Activated T-helper 1 cell treated with anti-CD3 and anti-CD28 coated beads, Interleukin-2, amount 50 U/mL, for 16 hours (primary cell): ENCODE measurements around the gene COA7.

Experiments used
- DNase-seq, 2 donors: peaks; one replicate each; pipeline ENCODE4 v3.0.0-alpha.2; 2020; ENCODE audit warnings: low read depth in 1 of 2, low spot score in 1 of 2

The COA7 gene

DNA sequence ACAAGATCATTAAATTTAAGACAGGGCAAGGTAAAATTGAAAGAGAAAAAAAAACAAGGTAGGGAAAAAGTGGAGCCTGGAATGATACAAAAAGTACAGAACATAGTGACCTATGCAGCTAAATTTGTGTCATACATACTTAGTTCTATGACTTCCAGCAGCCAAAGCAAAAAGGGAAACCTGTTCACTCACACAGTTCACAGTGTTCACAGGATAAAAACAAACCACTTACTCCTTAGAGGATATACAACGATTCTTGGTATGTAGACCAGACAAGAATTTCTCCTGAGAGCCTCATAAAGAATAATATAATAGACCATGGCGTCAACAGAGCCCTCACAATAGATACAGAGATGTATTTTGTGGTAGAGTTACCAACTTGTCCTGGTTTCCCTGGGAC is 27.5 kb downstream of the COA7 start:
- no peak for DNase-seq

GRCh38 chr1:52669696-52670095 is 28.5 kb downstream of the COA7 start:
- no peak for DNase-seq

GRCh38 chr1:52668711-52669110 is 29.4 kb downstream of the COA7 start:
- no peak for DNase-seq

DNA sequence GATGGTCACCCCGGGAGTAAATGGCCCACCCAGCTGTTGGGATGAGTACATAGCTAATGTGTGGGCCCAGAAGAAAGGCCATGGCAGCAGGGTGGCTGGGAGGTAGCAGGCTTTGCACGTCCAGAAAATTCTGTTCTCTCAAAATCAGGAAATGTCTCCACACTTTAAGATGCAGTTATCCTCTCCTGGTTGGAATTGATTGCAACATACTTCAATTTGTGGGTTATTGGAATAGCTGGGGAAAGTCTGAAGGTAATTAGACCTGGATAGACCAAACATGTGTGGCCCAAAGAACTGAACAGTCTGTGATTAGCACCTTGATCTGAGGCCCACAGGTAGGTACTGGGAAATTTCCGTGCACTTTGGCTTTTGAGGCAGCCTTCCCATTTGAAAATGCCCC is 30.2 kb downstream of the COA7 start:
- no peak for DNase-seq

- DNase-seq: no peak
Observed at GRCh38 chr1:52667290-52667689, 30.9 kb downstream of the COA7 start.

- DNase-seq: no peak
Observed at GRCh38 chr1:52665006-52665941, 32.9 kb downstream of the COA7 start.

GRCh38 chr1:52663716-52664115 is 34.4 kb downstream of the COA7 start:
- DNase-seq: no peak

- DNase-seq: no peak
Observed at GRCh38 chr1:52662645-52663313, 35.4 kb downstream of the COA7 start.

- no peak for DNase-seq
Observed at GRCh38 chr1:52660807-52661206, 37.3 kb downstream of the COA7 start.

GRCh38 chr1:52659851-52660596 is 38.1 kb downstream of the COA7 start:
- no peak for DNase-seq

- DNase-seq: no peak
Observed at GRCh38 chr1:52659356-52659755, 38.8 kb downstream of the COA7 start.

DNA sequence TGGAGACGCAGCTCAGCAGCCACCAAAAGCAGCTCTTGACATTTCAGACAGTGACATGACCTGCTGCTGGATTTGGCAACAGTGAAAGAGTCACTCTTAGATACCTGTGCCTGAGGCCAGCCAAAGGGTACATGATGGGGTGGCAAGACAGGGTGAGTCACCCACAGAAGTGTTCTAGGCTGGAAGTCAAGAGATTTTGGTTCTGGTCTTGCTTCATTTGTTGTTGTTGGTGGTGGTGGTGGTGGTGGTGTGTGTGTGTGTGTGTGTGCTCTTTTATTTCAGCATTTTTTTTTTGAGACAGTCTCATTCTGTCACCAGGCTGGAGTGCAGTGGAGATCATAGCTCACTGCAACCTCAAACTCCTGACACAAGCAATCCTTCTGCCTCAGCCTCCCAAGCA is 39.4 kb downstream of the COA7 start:
- DNase-seq: no peak

GRCh38 chr1:52657702-52658101 is 40.4 kb downstream of the COA7 start:
- DNase-seq: no peak

DNA sequence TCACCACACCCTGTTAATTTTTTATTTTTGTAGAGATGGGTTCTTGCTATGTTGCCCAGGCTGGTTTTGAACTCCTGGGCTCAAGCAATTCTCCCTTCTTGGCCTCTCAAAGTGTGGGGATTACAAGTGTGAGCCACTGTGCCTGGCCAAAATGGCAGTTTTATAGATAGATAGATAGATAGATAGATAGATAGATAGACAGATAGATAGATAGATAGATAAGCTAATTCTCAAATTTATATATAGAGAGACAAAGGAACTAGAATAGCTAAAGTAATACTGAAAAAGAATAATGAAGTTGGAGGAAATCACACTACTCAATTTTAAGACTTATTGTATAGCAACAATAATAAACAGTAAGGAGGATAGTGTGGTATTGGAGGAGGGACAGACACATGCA is 44.1 kb downstream of the COA7 start:
- DNase-seq: no peak

DNA sequence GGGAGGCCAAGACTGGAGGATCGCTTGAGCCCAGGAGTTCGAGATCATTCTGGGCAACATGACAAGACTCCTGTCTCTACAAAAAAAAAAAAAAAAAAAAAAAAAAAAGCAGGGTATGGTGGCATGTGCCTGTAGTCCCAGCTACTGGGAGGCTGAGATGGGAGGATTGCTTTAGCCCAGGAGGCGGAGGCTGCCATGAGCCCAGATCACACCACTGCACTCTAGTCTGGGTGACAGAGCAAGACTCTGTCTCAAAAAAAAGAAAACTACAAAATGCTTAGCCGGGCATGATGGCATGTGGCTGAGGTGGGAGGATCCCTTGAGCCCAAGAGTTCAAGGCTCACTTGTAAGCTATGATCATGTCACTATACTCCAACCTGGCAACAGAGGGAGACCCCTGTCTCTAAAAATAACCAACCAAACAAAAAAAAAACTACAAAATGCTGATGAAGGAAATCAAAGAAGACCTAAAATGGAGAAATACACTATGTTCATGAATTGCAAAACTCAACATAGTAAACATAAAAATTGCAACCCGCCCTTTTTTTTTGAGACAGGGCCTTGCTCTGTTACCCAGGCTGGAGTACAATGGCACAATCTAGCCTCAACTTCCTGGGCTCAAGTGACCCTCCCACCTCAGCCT is 44.8 kb downstream of the COA7 start:
- no peak for DNase-seq

DNA sequence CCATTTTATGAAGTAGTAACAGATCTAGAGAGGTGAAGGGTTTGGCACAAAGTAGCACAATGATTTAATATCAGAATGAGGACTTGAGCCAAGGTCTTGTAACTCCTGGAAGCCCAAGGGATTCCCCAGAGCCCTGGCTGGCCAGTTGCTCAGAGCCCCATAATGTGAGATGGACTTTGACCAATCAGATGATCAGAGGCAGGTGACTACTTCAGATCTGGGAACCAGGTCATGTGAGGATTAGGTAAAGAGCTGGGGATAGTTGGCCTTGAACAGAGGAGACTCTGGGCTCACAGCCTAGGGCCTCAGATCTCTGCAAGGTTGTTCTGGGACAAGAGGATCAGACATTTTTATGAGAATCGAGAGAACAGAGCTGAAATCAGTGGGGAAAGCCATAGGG is 46.2 kb downstream of the COA7 start:
- DNase-seq: no peak

- DNase-seq: no peak
Observed at GRCh38 chr1:52645261-52645660, 52.9 kb downstream of the COA7 start.

- no peak for DNase-seq
Observed at GRCh38 chr1:52641307-52641706, 56.8 kb downstream of the COA7 start.

DNA sequence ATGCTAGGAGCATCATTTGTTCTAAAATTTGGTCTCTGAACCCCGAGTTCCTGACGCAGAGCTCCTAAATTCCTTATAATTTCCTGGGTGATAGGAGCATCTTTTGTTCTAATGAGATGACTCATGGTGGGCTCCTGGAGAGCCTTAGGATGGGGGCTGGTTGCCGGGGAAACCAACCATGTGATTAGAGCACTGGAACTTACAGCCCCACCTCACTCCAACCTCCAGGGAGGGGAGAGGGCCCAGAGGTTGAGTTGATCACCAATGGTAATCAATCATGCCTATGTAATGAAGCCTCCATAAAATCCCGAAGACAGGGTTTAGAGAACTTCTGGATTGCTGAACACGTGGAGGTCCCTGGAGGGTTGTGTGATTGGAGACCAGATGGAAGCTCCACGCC is 57.5 kb downstream of the COA7 start:
- no peak for DNase-seq

DNA sequence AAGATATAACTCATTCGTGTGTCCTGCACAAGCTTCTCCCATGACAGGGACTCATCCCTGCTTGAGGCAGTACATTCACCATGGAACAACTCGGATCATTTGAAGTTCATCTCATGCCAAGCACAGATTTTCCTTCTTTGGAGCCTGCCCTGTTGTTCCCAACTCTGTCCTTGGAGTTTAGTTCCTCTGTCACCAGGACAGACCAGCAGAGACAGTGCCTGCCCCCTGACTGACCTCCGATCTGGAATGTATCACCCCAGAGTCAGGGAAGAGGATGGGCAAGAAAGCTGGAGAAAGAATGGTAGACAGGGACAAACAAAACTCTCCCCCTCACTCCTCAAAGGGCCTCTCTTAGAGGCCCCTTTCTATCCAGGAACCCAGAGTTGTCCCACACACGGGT is 60.2 kb downstream of the COA7 start:
- no peak for DNase-seq
